ENCODE data around the gene C11orf24. TPM values are rescaled to one million over a fixed set of nuclear protein-coding genes. Genes with fewer than 3 reads are reported as not detected.

The C11orf24 gene
- total RNA-seq, 2 donors from 2014 or later, result 10.5 to 11.6 TPM

- H3K27me3 Mint-ChIP-seq, result no peaks in the 10 kb centered on the region
- ATAC-seq, result peak; percentile 42
These were observed 571 bp downstream of the C11orf24 start for GRCh38 chr11:68271023-68271780.

GRCh38 chr11:68270196-68271022 is 1.4 kb downstream of the C11orf24 start:
- Mint-ChIP-seq H3K4me1 (peaks cover 30% of the 10 kb centered on the region), H3K27ac (peak overlapping the region; percentile 92), H3K4me3 (peak overlapping the region; percentile 28), H3K36me3 (ENCODE audit: low read depth) (no peaks in the 10 kb centered on the region), H3K27me3 (no peaks in the 10 kb centered on the region)
- ATAC-seq, result no peak
- DNase-seq, result no peak
- no peaks in the 10 kb centered on the region for H3K9me3 ChIP-seq (ENCODE audit: control insufficient read depth, low read length, poor library complexity, severe bottlenecking)

More at GRCh38 chr11:68271023-68271780, 571 bp downstream of the C11orf24 start:
- peak; percentile 29 to 44 (median 36) for DNase-seq
- peak overlapping the region; percentile 92 for H3K27ac Mint-ChIP-seq
- no peaks in the 10 kb centered on the region for H3K36me3 Mint-ChIP-seq (ENCODE audit: low read depth)
- H3K4me3 Mint-ChIP-seq, result peak overlapping the region; percentile 94
- H3K4me1 Mint-ChIP-seq, result peaks cover 30% of the 10 kb centered on the region
- H3K9me3 ChIP-seq (ENCODE audit: control insufficient read depth, low read length, poor library complexity, severe bottlenecking), result no peaks in the 10 kb centered on the region

- no peaks in the 10 kb centered on the region for H3K9me3 ChIP-seq (ENCODE audit: control insufficient read depth, low read length, poor library complexity, severe bottlenecking)
- Mint-ChIP-seq H3K27ac (no peak overlapping the region), H3K4me1 (peaks cover 30% of the 10 kb centered on the region), H3K27me3 (no peaks in the 10 kb centered on the region), H3K4me3 (peak overlapping the region; percentile 15), H3K36me3 (ENCODE audit: low read depth) (no peaks in the 10 kb centered on the region)
- DNase-seq, result no peak
- ATAC-seq, result no peak
These were observed 2.2 kb downstream of the C11orf24 start for GRCh38 chr11:68269414-68270081.

- H3K27me3 Mint-ChIP-seq, result no peaks in the 10 kb centered on the region
- no peaks in the 10 kb centered on the region for H3K9me3 ChIP-seq (ENCODE audit: control insufficient read depth, low read length, poor library complexity, severe bottlenecking)
- peaks cover 27% of the 10 kb centered on the region for H3K4me1 Mint-ChIP-seq
- H3K4me3 Mint-ChIP-seq, result no peak overlapping the region
- DNase-seq, result no peak
- no peak overlapping the region for H3K27ac Mint-ChIP-seq
- no peak for ATAC-seq
- no peaks in the 10 kb centered on the region for H3K36me3 Mint-ChIP-seq (ENCODE audit: low read depth)
These were observed 3.9 kb downstream of the C11orf24 start for GRCh38 chr11:68267881-68268240.

- no peak for ATAC-seq
- H3K36me3 Mint-ChIP-seq (ENCODE audit: low read depth), result peaks cover 2% of the 10 kb centered on the region
- no peak overlapping the region for H3K27ac Mint-ChIP-seq
- no peaks in the 10 kb centered on the region for H3K27me3 Mint-ChIP-seq
- H3K9me3 ChIP-seq (ENCODE audit: control insufficient read depth, low read length, poor library complexity, severe bottlenecking), result no peaks in the 10 kb centered on the region
- H3K4me1 Mint-ChIP-seq, result peaks cover 22% of the 10 kb centered on the region
- H3K4me3 Mint-ChIP-seq, result no peak overlapping the region
- no peak for DNase-seq
These were observed 4.6 kb downstream of the C11orf24 start for GRCh38 chr11:68266936-68267880.

- Mint-ChIP-seq H3K4me3 (no peak overlapping the region), H3K36me3 (ENCODE audit: low read depth) (peaks cover 3% of the 10 kb centered on the region), H3K4me1 (peaks cover 19% of the 10 kb centered on the region), H3K27me3 (no peaks in the 10 kb centered on the region), H3K27ac (no peak overlapping the region)
- no peak for ATAC-seq
- DNase-seq, result no peak
- H3K9me3 ChIP-seq (ENCODE audit: control insufficient read depth, low read length, poor library complexity, severe bottlenecking), result no peaks in the 10 kb centered on the region
These were observed 5.5 kb downstream of the C11orf24 start for GRCh38 chr11:68266121-68266891.

- H3K4me1 Mint-ChIP-seq, result peaks cover 13% of the 10 kb centered on the region
- H3K4me3 Mint-ChIP-seq, result no peak overlapping the region
- no peaks in the 10 kb centered on the region for H3K27me3 Mint-ChIP-seq
- no peak for DNase-seq
- H3K9me3 ChIP-seq (ENCODE audit: control insufficient read depth, low read length, poor library complexity, severe bottlenecking), result no peaks in the 10 kb centered on the region
- H3K27ac Mint-ChIP-seq, result no peak overlapping the region
- peaks cover 3% of the 10 kb centered on the region for H3K36me3 Mint-ChIP-seq (ENCODE audit: low read depth)
- no peak for ATAC-seq
These were observed 6.8 kb downstream of the C11orf24 start for GRCh38 chr11:68264741-68265540.

GRCh38 chr11:68264244-68264643 is 7.5 kb downstream of the C11orf24 start:
- peaks cover 3% of the 10 kb centered on the region for H3K36me3 Mint-ChIP-seq (ENCODE audit: low read depth)
- H3K9me3 ChIP-seq (ENCODE audit: control insufficient read depth, low read length, poor library complexity, severe bottlenecking), result no peaks in the 10 kb centered on the region
- H3K27me3 Mint-ChIP-seq, result no peaks in the 10 kb centered on the region
- no peak overlapping the region for H3K27ac Mint-ChIP-seq
- peaks cover 7% of the 10 kb centered on the region for H3K4me1 Mint-ChIP-seq
- DNase-seq (no peak), ATAC-seq (no peak)
- H3K4me3 Mint-ChIP-seq, result no peak overlapping the region

GRCh38 chr11:68263444-68264035 is 8.2 kb downstream of the C11orf24 start:
- Mint-ChIP-seq H3K27ac (no peak overlapping the region), H3K27me3 (no peaks in the 10 kb centered on the region), H3K4me3 (no peak overlapping the region), H3K36me3 (ENCODE audit: low read depth) (peaks cover 3% of the 10 kb centered on the region), H3K4me1 (peaks cover under 1% of the 10 kb centered on the region)
- no peak for DNase-seq
- ATAC-seq, result no peak
- H3K9me3 ChIP-seq (ENCODE audit: control insufficient read depth, low read length, poor library complexity, severe bottlenecking), result no peaks in the 10 kb centered on the region

- ATAC-seq (no peak), DNase-seq (no peak)
- Mint-ChIP-seq H3K27me3 (no peaks in the 10 kb centered on the region), H3K36me3 (ENCODE audit: low read depth) (peaks cover 3% of the 10 kb centered on the region), H3K27ac (no peak overlapping the region), H3K4me3 (no peak overlapping the region), H3K4me1 (peaks cover 1% of the 10 kb centered on the region)
- H3K9me3 ChIP-seq (ENCODE audit: control insufficient read depth, low read length, poor library complexity, severe bottlenecking), result no peaks in the 10 kb centered on the region
These were observed 9.3 kb downstream of the C11orf24 start for GRCh38 chr11:68262544-68262827.

GRCh38 chr11:68261749-68262543 is 9.8 kb downstream of the C11orf24 start:
- H3K4me1 Mint-ChIP-seq, result peaks cover 2% of the 10 kb centered on the region
- no peaks in the 10 kb centered on the region for H3K27me3 Mint-ChIP-seq
- DNase-seq (no peak), ATAC-seq (no peak)
- H3K36me3 Mint-ChIP-seq (ENCODE audit: low read depth), result peaks cover 3% of the 10 kb centered on the region
- no peak overlapping the region for H3K4me3 Mint-ChIP-seq
- H3K9me3 ChIP-seq (ENCODE audit: control insufficient read depth, low read length, poor library complexity, severe bottlenecking), result no peaks in the 10 kb centered on the region
- no peak overlapping the region for H3K27ac Mint-ChIP-seq
